ENCODE results near the gene ZNF317.
A peak's percentile ranks its signal among the peaks of the same experiment; 100 is the strongest.
"Not testable (repeated sequence)": the region's sequence is repeated elsewhere in the genome, so short reads cannot be mapped to it uniquely, and the experiment has no call there.

The ZNF317 gene

DNA sequence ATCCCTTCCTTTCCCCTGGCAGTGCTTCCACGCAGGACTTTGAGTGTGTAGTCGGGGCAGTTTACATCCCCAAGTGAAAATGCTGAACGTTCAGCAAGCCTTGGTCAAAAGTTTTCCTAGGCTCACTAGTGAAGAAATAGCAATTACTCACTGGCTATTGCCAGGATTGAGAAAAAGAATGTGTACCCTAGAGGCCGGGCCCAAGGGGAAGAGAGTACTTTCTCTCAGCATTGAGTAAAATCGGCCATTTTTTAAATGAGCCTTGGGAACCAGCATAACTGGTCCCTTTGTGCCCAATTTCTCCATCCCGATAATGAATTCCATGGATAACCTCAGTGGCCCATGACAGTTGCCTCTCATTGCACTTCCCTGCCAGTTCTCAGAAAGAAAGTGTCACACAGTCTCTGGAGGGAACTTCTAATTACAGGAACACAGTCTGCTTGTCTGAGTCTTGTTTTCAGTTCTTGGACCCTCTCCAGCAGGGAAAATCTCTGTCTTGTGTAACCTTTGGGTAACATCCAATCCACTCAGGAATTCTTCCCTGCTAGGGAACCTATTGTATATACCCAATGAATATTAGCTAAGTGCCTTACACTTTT lies 31.3 kb downstream of the ZNF317 start:
- no peak for DNase-seq (ENCODE audit: low read depth in 2 of 3, low spot score in 1 of 3)

DNA sequence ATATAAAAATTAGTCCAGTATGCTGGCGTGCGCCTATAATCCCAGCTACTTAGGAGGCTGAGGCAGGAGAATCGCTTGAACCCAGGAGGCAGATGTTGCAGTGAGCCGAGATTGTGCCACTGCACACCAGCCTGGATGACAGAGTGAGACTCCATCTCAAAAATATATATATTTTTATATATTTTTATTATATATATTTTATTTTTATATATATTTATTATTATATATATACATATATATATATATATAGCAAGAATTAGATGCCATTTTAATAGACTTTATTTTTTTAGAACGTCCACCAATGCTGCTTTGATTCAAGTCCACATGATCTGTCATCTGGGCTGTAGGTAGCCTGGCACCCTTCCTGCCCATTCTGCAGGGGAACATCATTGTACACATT lies 35.1 kb downstream of the ZNF317 start:
- no peak for DNase-seq (ENCODE audit: low read depth in 2 of 3, low spot score in 1 of 3)

DNA sequence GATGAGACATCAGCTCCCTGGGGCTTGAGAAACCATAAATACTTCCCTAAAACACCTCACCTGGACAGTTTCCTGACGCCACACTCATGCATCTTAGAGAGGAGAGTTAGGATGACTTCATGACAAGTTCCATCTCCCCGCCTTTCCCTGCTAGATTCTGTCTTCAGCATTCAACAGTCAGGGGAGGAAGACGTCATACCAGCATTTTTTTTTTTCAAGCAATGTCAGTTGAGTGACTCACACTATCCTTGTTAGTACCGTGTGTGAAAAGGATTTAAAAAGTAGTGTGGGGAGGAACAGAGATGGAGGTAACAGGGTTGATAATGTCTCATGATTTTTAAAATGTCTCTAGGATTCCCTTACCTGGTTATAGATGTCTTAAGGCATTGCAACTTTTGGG lies 38.7 kb downstream of the ZNF317 start, which contains the start of gene OR7D2:
Gene OR7D2, plus strand, starts transcription at position 79 of the 400 bp plus-strand sequence. CDS start 6,803 bp downstream, outside the sequence.
- DNase-seq (ENCODE audit: low read depth in 2 of 3, low spot score in 1 of 3) = no peak

DNA sequence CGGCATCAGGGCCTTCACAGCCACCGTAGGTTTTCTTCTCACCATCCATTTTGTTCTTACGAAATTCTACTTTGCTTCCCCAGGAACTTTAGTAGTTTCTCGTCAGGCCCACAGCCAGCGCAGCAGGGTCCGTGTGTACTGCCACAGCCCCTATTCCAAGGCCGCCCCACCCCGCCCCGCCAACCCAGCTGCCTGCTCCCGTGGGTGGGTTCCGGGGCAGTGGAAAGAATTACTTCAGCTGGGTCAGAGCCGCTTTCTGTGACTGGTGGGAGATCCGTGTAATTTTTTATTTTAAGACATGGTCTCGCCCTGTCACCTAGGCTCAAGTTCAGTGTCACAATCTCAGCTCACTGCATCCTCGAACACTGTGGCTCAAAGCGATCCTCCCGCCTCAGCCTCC lies 42.8 kb downstream of the ZNF317 start:
- DNase-seq (ENCODE audit: low read depth in 2 of 3, low spot score in 1 of 3) = no peak

DNA sequence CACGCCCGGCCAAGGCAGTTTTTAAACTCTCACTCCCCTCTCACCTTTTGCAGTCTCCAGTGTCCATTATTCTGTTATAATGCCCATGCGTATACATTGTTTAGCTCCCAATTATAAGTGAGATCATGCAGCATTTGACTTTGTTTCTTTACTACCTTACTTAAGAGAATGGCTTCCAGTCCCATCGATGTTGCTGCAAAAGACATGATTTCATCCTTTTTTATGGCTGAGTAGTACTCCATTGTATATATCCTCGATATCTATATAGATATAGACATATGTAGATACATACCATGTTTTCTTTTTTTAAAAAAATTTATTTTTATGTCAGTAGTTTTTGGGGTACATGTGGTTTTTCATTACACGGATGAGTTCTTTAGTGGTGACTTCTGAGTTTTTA lies 47.0 kb downstream of the ZNF317 start:
- no peak for DNase-seq (ENCODE audit: low read depth in 2 of 3, low spot score in 1 of 3)

DNA sequence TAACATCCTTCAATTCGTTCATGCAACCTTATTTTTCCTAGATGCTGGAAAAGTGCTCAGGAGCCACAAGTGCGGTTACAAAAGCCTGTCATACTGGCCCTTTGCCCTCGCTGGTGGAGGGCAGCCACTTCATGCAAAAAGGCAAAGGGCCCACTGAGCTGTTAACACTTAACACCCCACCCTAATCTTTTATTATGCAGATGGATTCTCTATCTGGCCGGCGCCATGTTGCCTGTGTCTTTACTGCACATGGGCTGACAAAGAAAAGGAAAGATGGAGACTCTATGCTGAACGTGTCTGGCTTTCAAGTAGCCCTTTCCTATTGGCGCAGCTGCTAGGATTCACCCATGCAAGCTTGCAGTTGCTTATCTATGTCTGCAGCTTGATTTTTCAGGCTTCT lies 49.3 kb downstream of the ZNF317 start:
- no peak for DNase-seq (ENCODE audit: low read depth in 2 of 3, low spot score in 1 of 3)

DNA sequence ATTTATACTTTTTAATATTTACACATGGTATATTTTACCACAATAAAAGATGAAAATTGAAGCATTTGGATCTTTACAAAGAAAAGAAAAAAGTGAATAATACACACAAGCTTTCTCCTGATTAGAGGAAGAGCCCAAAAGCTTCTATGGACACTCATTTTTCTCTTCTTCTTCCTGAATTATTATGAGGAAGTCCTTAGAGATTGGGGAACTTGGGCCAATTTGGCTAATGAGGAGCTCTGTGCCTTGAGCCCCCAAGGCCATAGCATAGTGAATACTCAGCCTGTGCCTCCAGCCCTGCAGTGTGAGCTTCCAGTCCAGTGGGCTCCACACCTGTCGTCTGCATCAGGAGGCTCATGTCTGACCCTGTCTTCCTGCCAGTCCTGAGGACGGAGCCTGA lies 57.8 kb downstream of the ZNF317 start:
- not testable (repeated sequence) for DNase-seq (ENCODE audit: low read depth in 2 of 3, low spot score in 1 of 3)

DNA sequence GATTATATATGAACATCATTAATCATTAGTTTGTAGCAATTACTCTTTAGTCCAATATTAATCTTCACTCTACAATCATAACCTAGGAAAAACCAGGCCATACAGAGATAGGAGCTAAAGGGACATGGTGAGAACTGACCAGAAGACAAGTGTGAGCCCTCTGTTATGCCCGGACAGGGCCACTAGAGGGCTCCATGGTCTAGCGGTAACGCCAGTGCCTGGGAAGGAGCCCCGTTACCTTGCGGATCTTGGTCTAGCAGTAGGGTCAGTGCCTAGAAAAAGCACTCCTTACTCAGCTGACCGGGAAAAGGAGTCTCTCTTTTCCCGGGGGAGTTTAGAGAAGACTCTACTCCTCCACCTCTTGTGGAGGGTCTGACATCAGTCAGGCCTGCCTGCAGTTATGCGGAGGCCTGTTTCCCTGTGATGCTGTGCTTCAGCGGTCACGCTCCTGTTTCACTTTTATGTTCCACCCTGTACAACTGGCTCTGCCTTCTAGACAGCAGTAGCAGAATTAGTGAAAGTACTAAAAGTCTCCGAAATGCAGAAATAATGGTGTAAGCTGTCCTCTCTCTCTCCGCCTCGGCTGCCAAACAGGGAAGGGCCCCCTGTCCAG lies 65.4 kb downstream of the ZNF317 start:
- peak; percentile 31 to 62 (median 61) for DNase-seq (ENCODE audit: low read depth in 2 of 3, low spot score in 1 of 3)

Data from stimulated activated CD4-positive, alpha-beta T cell treated with anti-CD3 and anti-CD28 coated beads, Interleukin-12 subunit alpha, Interleukin-12 subunit beta, amount 100 ng/mL, for 48 hours (primary cell).